Adrenal gland (tissue), 12 donors: ENCODE measurements around the gene KIAA1755. TPM values are rescaled to one million over a fixed set of nuclear protein-coding genes. Genes with fewer than 3 reads are reported as not detected.
A peak's percentile ranks its signal among the peaks of the same experiment; 100 is the strongest.

ENCODE experiments used
- DNase-seq, 7 donors: peaks; one replicate each; pipeline ENCODE4 v3.0.0-alpha.2; 2019 to 2020
- H3K27ac ChIP-seq, 5 donors: fragments of 200-600 bp; sonication (generic) in 4 of 5; 1 replicate in 3 of 5; 2 replicates in 2 of 5; pipeline versions ENCODE4 v1.5.1 to v1.8.0; 2016 to 2020; ENCODE audit warnings: mild to moderate bottlenecking in 1 of 5
- H3K27me3 ChIP-seq: fragments of 200-600 bp; 2 replicates; pipeline ENCODE4 v1.8.0; 2021
- H3K36me3 ChIP-seq, 2 donors: fragments of 200-600 bp; replicated peaks in 1 of 2; 1 replicate in 1 of 2; 2 replicates in 1 of 2; pipeline versions ENCODE4 v1.5.1 to v1.8.0; 2018 to 2022
- H3K4me1 ChIP-seq, 2 donors: fragments of 200-600 bp; replicated peaks in 1 of 2; 1 replicate in 1 of 2; 2 replicates in 1 of 2; pipeline versions ENCODE4 v1.5.1 to v1.8.0; 2018 to 2021
- H3K4me3 ChIP-seq, 4 donors: fragments of 200-600 bp; sonication (generic) in 3 of 4; one replicate each; pipeline ENCODE4 v1.5.1; 2016 to 2018
- H3K9me3 ChIP-seq, 3 donors: fragments of 200-600 bp; sonication (generic) in 1 of 3; replicated peaks in 1 of 3; 1 replicate in 2 of 3; 2 replicates in 1 of 3; pipeline versions ENCODE4 v1.5.1 to v1.8.0; 2016 to 2021
- CTCF ChIP-seq, 6 experiments: fragments of 450-650 bp in 4 of 6; fragments of 200-600 bp in 2 of 6; sonication (generic) in 1 of 6; IDR thresholded peaks; 1 replicate in 5 of 6; 2 replicates in 1 of 6; pipeline versions ENCODE4 v1.5.1 to v1.8.0; 2016 to 2021; ENCODE audit warnings: antibody characterized with exemption in 6 of 6, mild to moderate bottlenecking in 2 of 6, moderate library complexity in 1 of 6
- POLR2A ChIP-seq, 2 donors: fragments of 450-650 bp; IDR thresholded peaks; one replicate each; pipeline ENCODE4 v1.6.1; 2017; ENCODE audit warnings: antibody characterized with exemption in 2 of 2, mild to moderate bottlenecking in 2 of 2, moderate library complexity in 1 of 2
- WGBS, 4 donors: extraction: QIAGEN DNeasy Blood & Tissue Kit in 2 of 4; methylation state at CpG; one replicate each; pipeline versions ENCODE4 v1.1.5 to v1.1.7; 2013 to 2017; 5-methylcytosine and 5-hydroxymethylcytosine counted together
- intact Hi-C, 2 donors: fragments of 100-400 bp; cut with DNase I; formaldehyde crosslinking; loops; one replicate each; pipeline versions ENCODE4 v1.14.1 to v1.15.0; 2022 to 2023
- polyA plus RNA-seq, 3 donors: library from polyadenylated mRNA; stranded (reverse); fragments of 200-250 nt in 2 of 3; fragments of 350-450 nt in 1 of 3; fragmentation: Illumina TruSeq in 1 of 3; extraction: RNeasy Lipid Tissue Mini Kit (QIAGEN cat#74804) in 1 of 3; gene quantifications; one replicate each; pipeline ENCODE4 v1.2.3, GENCODE V29; 2013 to 2014
- total RNA-seq, 9 donors: library from RNA; depleted of rRNA in 4 of 9; stranded (reverse); fragments of >200 nt in 4 of 9; fragments of 120-200 nt in 1 of 9; fragmentation: NEBNext Ultra II Directional in 1 of 9; extraction: Animal tissue kit (Norgen Biotek cat#: 25700) in 1 of 9; gene quantifications; one replicate each; pipeline versions ENCODE4 v1.1.0 to v1.2.4, GENCODE V29; 2013 to 2023
- donor health status: healthy with polysubstance abuse.
- donor health status: Bipolar disorder and iron deficiency.
- donor health status: DM: yes; HTN: yes; CAD: no.
- donor health status: DM: no; HTN: no; CAD: no.
- donor health status: DM: no; HTN: no; CAD: no.
- donor health status: DM: yes; HTN: yes; CAD: no.

The KIAA1755 gene
- total and polyA plus RNA-seq, 12 donors = 0.42 to 8.0 (median 2.0) TPM

GRCh38 chr20:38198238-38198861 lies 62.2 kb downstream of the KIAA1755 start:
- Histone ChIP-seq H3K36me3 (no peaks in the 10 kb centered on the region), H3K4me3 (no peak overlapping the region), H3K27ac (no peak overlapping the region), H3K9me3 (no peaks in the 10 kb centered on the region), H3K4me1 (peaks cover 0 to 8% of the 10 kb centered on the region in 2 donors), H3K27me3 (no peaks in the 10 kb centered on the region)
- WGBS, 4 donors = 75 to 94% (median 89%) methylated on average over 6 to 8 of the region's 8 CpGs
- no peak for TF ChIP-seq CTCF (IDR thresholded peaks at IDR 0.05)
- no peak for TF ChIP-seq POLR2A (IDR thresholded peaks at IDR 0.05)
- peak in 1 of 7 donors; percentile 39 for DNase-seq
- intact Hi-C loops = no loop called here

- peaks cover 0 to 8% of the 10 kb centered on the region in 2 donors for H3K4me1 ChIP-seq
- peak in 1 of 7 donors; percentile 30 for DNase-seq
- H3K9me3 ChIP-seq = no peaks in the 10 kb centered on the region
- no peaks in the 10 kb centered on the region for H3K27me3 ChIP-seq
- intact Hi-C loops = no loop called here
- WGBS, 4 donors = 86 to 95% (median 93%) methylated on average over 1 of the region's 1 CpG
- no peak overlapping the region for H3K27ac ChIP-seq
- H3K4me3 ChIP-seq = no peak overlapping the region
- no peak for TF ChIP-seq CTCF (IDR thresholded peaks at IDR 0.05)
- no peak for TF ChIP-seq POLR2A (IDR thresholded peaks at IDR 0.05)
- no peaks in the 10 kb centered on the region for H3K36me3 ChIP-seq
Measured at GRCh38 chr20:38197619-38198018, 62.9 kb downstream of the KIAA1755 start.

- 78 to 87% (median 84%) methylated on average over 5 of the region's 5 CpGs for WGBS, 4 donors
- intact Hi-C loops = no loop called here
- Histone ChIP-seq H3K27ac (no peak overlapping the region), H3K4me1 (peaks cover 0 to 8% of the 10 kb centered on the region in 2 donors), H3K9me3 (no peaks in the 10 kb centered on the region), H3K27me3 (no peaks in the 10 kb centered on the region), H3K4me3 (no peak overlapping the region), H3K36me3 (no peaks in the 10 kb centered on the region)
- DNase-seq = peak in 1 of 7 donors; percentile 45
- no peak for TF ChIP-seq POLR2A (IDR thresholded peaks at IDR 0.05)
- TF ChIP-seq CTCF (IDR thresholded peaks at IDR 0.05) = no peak
Measured at GRCh38 chr20:38197217-38197616, 63.3 kb downstream of the KIAA1755 start.

GRCh38 chr20:38196592-38196991 lies 63.9 kb downstream of the KIAA1755 start:
- intact Hi-C loops = no loop called here
- TF ChIP-seq CTCF (IDR thresholded peaks at IDR 0.05) (no peak), POLR2A (IDR thresholded peaks at IDR 0.05) (no peak)
- no peaks in the 10 kb centered on the region for H3K9me3 ChIP-seq
- no peaks in the 10 kb centered on the region for H3K27me3 ChIP-seq
- no peak overlapping the region for H3K4me3 ChIP-seq
- H3K27ac ChIP-seq = peak overlapping the region in 2 of 5 donors; percentile 59 to 73
- DNase-seq = peak in 6 of 7 donors; percentile 41 to 80 (median 62)
- 45 to 62% (median 54%) methylated on average over 5 of the region's 5 CpGs for WGBS, 4 donors
- H3K4me1 ChIP-seq = peaks cover 0 to 8% of the 10 kb centered on the region in 2 donors
- no peaks in the 10 kb centered on the region for H3K36me3 ChIP-seq
